ENCODE data around the gene ATP10A.

ATP10A gene

GRCh38 chr15:25903024-25903581 lies 40.0 kb upstream of the ATP10A start:
- no peak for TF ChIP-seq CTCF (IDR thresholded peaks at IDR 0.05; ENCODE audit: borderline replicate concordance, insufficient read depth, low read depth, low read length)
- no peak overlapping the region for H3K4me3 ChIP-seq (ENCODE audit: low read depth, low read length)

GRCh38 chr15:25901811-25902605 lies 38.9 kb upstream of the ATP10A start:
- no peak overlapping the region for H3K4me3 ChIP-seq (ENCODE audit: low read depth, low read length)
- TF ChIP-seq CTCF (IDR thresholded peaks at IDR 0.05; ENCODE audit: borderline replicate concordance, insufficient read depth, low read depth, low read length): no peak

GRCh38 chr15:25900901-25901300 lies 37.8 kb upstream of the ATP10A start:
- H3K4me3 ChIP-seq (ENCODE audit: low read depth, low read length): no peak overlapping the region
- no peak for TF ChIP-seq CTCF (IDR thresholded peaks at IDR 0.05; ENCODE audit: borderline replicate concordance, insufficient read depth, low read depth, low read length)

- no peak overlapping the region for H3K4me3 ChIP-seq (ENCODE audit: low read depth, low read length)
Observed at GRCh38 chr15:25900431-25900830, 37.3 kb upstream of the ATP10A start.

GRCh38 chr15:25899870-25900269 lies 36.7 kb upstream of the ATP10A start:
- TF ChIP-seq CTCF (IDR thresholded peaks at IDR 0.05; ENCODE audit: borderline replicate concordance, insufficient read depth, low read depth, low read length): no peak
- H3K4me3 ChIP-seq (ENCODE audit: low read depth, low read length): no peak overlapping the region

More at GRCh38 chr15:25900431-25900830, 37.3 kb upstream of the ATP10A start:
- TF ChIP-seq CTCF (IDR thresholded peaks at IDR 0.05; ENCODE audit: borderline replicate concordance, insufficient read depth, low read depth, low read length): no peak

- no peak overlapping the region for H3K4me3 ChIP-seq (ENCODE audit: low read depth, low read length)
- TF ChIP-seq CTCF (IDR thresholded peaks at IDR 0.05; ENCODE audit: borderline replicate concordance, insufficient read depth, low read depth, low read length): no peak
Observed at GRCh38 chr15:25897658-25898057, 34.5 kb upstream of the ATP10A start.

GRCh38 chr15:25894371-25894902 lies 31.3 kb upstream of the ATP10A start:
- no peak overlapping the region for H3K4me3 ChIP-seq (ENCODE audit: low read depth, low read length)
- no peak for TF ChIP-seq CTCF (IDR thresholded peaks at IDR 0.05; ENCODE audit: borderline replicate concordance, insufficient read depth, low read depth, low read length)

Measured in GM12875 (cell line).